IPS-NIHi7 (cell line): ENCODE data around the gene CELA2A.
"Not testable (repeated sequence)": the region's sequence is repeated elsewhere in the genome, so short reads cannot be mapped to it uniquely, and the experiment has no call there.

Experiments used
- DNase-seq: peaks from one replicate; pipeline ENCODE4 v3.0.0; 2012; ENCODE audit warnings: mixed read lengths; ENCODE audit errors: extremely low spot score

CELA2A gene

DNA sequence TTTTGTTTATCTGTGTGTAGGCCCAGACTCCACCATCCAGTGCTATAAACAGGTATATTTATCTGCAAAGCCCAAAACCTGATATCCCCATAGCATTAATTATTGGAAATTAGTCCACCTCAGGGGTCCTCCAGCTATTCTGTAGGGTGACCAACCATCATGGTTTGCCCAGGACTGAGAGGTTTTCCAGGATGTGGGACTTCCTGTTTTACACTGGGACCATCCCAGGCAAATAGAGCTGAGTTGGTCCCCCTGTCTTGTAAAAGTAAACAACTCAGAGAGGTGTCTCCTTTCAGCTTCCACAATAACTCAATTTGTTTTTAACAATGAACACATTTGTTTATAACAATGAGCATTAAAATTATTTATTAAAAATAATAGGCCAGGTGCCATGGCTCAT lies 11.6 kb downstream of the CELA2A start:
- DNase-seq = no peak

DNA sequence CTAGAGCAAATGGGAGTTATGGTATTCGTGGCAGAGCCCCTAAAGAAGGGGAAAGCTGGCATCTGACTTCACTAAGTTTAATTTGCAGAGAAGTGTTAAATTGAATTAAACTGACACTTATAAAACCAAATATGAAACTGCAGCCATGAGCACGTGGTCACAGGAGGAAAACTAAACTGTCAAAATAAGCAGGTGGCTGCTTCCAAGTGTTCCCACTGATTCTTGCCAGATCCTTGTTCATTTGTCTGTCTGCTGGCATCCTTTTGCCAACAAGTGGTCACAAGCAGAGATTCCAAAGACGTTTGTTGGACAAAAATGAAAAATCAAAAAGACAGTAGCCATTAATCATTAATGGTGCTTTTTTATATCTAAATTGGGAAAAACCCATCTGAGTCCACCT lies 12.8 kb downstream of the CELA2A start:
- DNase-seq = no peak

DNA sequence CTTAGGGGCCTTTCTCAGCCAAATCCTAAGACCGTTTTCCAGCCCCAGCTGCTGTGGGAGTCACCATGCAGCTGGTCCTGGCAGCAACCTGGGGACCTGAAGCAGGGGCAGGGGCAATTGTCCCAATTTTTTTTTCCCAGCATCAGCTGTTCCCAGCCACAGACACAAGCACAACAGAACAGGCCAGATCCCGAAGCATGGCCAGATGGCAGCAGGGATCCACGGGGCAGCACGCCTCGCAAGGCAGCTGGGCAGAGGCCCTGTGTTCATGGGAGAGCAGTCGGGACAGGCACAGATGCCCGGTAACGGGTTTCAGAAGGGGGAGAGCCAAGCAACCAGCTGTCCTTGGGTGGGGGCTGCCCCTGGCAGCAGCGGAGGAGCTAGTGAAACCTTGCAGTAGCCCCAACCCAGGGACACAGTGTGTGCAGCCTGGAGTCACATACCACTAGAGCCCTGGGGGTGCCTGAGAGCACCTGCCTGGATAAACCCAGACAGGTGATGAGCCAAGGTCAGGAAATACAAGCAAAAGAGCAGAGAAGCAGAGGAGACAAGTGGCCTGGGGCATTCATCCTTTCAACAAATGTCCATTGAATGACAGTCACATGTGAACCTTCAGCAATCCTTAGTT lies 13.4 kb downstream of the CELA2A start:
- not testable (repeated sequence) for DNase-seq

DNA sequence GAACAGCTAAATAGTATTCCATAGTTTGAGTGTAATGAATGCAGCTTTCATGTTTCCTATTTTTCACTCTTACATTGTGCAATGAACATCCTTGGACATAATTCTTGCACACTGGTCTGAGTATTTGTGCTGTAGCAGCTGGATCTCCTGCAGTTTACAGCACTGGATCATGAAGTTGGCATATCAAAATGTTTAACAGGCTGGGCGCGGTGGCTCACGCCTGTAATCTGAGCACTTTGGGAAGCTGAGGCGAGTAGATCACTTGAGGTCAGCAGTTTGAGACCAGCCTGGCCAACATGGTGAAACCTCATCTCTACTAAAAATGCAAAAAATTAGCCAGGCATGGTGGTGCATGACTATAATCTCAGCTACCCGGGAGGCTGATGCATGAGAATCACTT lies 14.5 kb downstream of the CELA2A start:
- not testable (repeated sequence) for DNase-seq

DNA sequence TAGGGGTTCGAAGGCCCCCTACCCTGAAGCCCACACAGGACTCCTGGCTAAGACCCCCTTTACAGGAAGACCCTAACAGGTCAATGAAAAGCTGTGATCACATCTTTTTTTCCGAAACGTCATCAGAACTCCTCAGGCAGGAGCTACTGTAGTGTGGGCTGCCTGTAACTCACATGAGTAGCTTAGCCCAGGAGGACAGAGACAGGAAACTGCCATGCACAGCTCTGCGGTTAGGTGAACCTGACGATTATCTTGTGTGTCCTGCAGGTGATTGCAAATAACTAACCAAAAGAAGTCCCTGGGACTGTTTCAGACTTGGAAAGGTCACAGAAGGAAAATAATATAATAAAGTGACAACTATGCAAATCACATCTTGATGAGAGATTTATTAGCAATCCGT lies 15.2 kb downstream of the CELA2A start:
- not testable (repeated sequence) for DNase-seq

DNA sequence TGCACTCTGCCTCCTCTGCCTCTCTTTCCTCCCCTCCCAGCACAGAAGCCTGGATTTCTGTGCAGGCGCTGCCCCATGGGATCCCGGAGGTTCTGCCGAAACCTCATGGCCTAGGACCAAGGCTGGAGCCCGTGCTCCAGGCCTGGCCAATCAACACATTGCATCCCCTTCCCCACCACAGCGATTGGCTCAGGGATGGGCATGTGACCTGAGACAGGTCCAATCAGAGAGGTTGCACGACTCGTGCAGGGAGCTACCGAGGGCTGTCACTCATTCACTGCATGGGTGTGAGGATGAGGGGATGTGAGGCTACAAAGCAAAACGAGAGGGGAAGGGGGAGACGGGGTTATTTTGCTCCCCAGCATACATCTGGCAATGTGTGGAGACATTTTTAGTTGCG lies 16.1 kb downstream of the CELA2A start:
- DNase-seq = peak; percentile 35

DNA sequence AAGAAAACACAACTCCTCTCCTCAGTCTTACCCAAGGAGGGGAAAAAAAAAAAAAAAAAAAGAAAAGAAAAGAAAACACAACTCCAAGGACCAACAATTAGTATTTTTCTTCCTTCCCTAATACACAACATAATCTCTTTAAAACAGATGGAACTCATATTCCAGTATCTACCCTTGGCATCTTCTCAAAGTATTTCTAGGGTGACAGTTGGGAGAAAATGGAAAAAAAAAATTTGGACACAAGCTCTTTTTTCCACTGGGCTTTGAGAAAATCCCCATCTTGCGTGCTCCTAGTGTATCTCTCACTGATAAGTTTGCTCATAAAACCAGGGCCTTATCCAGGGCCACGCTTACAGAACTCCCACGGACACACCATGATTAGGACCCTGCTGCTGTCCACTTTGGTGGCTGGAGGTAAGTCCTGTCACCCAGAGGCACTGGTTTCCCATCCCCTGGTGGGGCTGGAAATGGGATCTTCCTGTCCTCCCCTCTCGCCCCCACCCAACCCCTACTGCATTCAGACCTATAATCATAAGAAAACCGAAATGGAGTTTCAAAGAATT lies 19.3 kb downstream of the CELA2A start, which contains the start of gene CELA2B:
Gene CELA2B, plus strand, starts transcription at position 353 of the 563 bp plus-strand sequence. Its CDS starts 22 bp downstream, at position 375.
- DNase-seq = no peak

DNA sequence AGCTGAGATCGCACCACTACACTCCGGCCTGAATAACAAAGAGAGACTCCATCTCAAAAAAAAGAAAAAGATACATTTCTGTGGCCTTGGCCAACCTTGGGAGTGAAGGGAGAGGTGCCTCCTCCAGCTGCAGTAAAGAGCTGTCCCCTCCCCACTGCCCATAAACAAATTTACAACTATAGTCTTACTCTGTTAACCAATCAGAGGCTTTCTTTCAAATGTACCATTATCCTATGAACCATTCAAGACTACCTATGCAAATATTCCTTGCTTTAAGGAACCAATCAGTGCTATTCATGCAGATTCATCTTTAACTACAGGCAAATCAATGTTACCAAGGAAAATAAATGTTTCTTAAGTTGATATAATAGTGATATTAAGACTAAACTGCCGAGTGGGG lies 20.4 kb downstream of the CELA2A start:
- no peak for DNase-seq

DNA sequence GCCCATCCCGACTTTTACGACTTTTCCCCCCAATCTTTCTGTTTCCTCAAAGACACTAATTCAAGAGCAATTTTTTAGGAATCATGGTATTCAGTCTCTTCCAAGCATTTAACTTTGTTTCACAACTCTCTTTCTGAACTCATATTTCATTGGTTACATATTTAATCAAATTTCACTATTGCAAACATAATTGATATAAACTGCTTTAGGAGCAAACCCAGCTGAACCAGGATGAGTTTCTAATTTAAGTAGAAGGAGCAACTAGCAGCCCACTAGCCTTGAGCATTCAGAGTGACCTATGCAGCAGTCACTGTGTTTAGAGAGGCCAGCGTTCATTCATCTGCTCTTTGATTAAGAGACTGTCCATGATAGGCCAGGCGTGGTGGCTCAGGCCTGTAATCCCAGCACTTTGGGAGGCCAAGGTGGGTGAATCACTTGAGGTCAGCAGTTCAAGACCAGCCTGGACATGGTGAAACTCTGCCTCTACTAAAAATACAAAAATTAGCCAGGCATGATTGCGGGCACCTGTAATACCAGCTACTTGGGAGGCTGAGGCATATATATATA lies 21.2 kb downstream of the CELA2A start:
- DNase-seq = no peak

DNA sequence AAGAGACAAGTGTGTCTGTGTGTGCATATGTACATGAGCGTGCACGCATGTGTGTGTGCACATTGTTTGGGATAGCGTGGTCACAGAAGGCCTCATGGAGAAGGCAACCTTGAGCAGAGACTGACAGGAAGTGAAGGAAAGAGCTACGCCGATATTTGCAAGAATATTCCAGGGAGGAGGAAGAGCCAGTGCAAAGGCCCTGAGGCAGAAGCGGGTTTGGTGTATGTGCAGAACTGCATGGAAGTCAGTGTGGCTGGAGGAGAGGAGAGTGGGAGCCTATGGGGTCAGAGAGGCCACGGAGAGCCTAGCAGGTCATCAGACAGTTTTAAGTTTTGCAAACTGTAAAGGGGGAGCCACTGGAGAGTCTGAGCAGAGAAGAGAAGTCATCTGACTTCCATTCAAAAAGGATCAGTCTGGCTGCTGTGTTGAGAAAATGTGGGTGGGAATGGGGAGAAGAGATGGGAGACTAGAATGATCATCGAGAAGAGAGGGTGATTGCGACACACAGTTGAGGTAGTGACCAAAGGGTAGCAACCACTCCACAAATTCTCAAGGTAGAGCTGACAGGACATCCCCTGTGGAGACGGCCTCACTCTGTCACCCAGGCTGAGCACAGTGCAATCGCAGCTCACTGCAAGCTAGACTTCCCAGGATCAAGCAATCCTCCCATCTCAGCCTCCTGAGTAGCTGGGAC lies 23.3 kb downstream of the CELA2A start:
- DNase-seq = no peak

DNA sequence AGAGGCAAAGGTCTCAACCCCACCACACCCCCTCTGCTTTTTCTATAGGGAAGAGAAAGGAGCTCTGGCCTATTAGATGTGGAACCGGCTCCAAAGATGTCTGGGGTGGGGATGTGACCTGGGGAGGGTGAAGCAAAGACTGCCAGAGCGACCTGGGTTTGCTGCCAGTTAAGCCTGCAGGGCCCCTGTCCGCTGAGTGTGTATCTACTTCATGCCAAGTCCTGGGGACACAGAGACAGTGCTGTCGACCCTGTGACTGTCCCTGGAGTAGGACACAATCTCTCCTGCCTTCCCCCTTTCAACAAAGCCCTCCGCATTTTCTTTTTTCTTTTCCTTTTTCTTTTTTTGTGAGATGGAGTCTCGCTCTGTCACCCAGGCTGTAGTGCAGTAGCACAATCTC lies 25.9 kb downstream of the CELA2A start:
- DNase-seq = not testable (repeated sequence)

DNA sequence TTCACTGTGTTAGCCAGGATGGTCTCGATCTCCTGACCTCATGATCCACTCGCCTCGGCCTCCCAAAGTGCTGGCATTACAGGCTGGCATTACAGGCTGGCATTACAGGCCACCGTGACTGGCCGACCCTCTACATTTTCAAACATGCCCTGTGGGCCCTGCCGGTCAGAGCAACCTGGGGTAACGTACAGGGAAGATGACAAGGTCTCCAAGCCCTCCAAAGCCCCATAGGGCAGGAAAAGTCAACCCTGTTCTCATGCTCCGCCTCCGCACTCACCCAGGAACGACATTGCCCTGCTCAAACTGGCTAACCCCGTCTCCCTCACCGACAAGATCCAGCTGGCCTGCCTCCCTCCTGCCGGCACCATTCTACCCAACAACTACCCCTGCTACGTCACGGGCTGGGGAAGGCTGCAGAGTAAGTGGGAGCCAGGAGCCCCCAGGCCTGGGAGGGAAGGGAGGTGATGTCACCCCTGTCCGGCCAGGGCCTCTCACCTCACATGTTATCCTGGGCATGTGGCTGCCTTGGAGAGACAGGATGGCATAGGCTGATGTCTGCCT lies 26.5 kb downstream of the CELA2A start:
- DNase-seq = not testable (repeated sequence)

DNA sequence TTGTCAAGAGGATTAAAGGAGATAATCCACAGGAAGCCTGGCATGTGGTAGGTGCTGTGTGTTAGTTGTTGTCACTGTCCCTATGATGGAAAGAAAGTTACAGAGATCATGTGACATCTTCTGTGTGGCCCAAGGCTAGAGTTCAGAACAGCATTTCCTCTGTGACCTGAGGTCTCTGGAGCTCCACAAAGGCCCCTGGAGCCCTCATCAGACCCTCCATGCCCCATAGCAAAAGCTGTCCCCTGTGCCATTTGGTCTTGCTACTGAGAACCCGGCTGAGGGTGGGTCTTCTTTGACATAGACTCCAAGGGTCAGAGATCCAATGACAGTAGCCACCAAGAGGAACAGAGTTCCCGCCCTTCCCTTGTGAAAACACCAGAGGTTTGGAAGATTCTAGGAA lies 27.4 kb downstream of the CELA2A start:
- no peak for DNase-seq

DNA sequence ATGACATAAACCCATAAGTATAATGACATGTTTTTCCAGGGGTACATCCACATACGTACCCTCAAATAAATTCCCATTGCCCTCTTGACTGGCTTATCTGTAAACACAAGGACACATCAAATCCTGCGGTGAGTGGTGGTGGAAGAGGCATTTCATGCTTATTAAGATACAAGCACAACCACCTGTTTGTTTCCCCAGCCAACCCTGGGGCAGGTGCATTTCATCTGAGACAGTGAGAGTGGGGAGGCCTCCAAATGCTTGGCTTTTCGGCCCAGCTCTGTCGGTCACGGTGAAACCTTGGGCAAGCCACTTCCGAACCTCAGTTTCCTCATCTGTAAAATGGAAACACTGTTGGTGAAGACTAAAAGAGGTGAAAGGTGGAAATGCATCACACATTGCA lies 27.9 kb downstream of the CELA2A start:
- not testable (repeated sequence) for DNase-seq

DNA sequence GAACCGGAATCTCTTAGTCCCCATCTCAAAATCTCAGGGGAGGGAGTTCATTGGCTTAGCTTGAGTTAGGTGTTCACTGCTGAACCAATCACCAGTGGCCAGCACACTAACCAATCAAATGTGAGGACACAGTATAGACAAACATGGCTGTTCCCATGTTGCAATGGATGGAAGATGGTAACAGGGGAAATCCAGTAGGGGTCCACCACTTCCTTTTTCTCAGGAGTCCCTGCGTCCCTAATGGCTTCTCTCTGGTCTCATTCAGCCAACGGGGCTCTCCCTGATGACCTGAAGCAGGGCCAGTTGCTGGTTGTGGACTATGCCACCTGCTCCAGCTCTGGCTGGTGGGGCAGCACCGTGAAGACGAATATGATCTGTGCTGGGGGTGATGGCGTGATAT lies 29.1 kb downstream of the CELA2A start:
- no peak for DNase-seq

DNA sequence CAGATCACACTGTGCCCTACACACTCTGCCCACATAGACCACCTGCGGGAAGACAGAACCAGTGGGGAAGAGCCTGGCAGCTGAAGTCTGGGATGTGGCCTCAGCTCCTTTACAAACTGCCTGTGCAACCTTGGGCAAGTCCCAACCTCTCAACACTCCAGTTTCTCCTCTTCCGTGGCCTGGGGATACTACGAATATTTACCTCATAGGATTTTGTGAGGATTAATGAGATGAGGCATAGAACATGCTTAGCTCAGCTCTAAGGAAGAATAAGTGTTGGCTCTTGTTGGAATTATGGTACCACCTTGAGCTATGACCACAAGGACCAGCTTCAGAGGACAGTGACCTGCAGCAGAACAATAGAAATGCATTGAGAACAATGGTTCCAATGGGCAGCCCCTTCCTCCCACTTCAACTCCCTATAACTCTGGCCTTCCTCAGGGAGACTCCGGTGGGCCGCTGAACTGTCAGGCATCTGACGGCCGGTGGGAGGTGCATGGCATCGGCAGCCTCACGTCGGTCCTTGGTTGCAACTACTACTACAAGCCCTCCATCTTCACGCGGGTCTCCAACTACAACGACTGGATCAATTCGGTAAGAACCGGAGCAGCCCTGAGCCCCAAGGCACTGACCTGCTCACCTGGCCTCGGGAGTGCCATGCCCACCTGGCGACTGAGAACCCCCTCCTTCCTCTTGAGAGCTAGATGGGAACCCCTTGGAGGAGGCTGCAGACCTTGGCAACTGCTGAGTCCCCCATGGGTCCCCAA lies 30.5 kb downstream of the CELA2A start:
- not testable (repeated sequence) for DNase-seq

DNA sequence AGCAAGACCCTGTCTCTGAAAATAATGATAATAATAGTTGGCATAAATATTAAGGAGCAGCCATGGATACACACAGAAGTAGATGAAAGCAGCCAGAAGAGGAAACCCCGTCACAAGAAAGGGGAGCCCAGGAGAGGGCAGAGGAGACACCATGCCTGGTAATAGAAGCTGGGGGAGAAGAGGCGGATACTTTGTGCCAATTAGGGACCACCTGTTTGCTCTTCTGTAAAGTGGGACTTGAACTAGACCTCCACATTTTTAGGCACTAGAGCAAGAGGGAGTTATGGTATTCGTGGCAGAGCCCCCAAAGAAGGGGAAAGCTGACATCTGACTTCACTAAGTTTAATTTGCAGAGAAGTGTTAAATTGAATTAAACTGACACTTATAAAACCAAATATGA lies 31.8 kb downstream of the CELA2A start:
- DNase-seq = no peak

DNA sequence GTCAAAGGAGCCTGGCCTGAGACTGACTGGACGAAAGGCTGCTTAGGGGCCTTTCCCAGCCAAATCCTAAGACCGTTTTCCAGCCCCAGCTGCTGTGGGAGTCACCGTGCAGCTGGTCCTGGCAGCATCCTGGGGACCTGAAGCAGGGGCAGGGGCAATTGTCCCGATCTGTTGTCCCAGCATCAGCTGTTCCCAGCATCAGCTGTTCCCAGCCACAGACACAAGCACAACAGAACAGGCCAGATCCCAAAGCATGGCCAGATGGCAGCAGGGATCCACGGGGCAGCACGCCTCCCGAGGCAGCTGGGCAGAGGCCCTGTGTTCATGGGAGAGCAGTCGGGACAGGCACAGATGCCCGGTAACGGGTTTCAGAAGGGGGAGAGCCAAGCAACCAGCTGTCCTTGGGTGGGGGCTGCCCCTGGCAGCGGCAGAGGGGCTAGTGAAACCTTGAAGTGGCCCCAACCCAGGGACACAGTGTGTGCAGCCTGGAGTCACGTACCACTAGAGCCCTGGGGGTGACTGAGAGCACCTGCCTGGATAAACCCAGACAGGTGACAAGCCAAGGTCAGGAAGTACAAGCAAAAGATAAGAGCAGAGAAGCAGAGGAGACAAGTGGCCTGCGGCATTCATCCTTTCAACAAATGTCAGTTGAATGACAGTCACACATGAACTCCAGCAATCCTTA lies 32.7 kb downstream of the CELA2A start:
- no peak for DNase-seq

DNA sequence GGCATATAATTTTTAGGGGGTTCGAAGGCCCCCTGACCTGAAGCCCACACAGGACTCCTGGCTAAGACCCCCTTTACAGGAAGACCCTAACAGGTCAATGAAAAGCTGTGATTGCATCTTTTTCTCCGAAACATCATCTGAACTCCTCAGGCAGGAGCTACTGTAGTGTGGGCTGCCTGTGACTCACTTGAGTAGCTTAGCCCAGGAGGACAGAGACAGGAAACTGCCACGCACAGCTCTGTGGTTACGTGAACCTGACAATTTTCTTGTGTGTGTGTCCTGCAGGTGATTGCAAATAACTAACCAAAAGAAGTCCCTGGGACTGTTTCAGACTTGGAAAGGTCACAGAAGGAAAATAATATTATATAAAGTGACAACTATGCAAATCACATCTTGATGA lies 34.5 kb downstream of the CELA2A start:
- DNase-seq = not testable (repeated sequence)

DNA sequence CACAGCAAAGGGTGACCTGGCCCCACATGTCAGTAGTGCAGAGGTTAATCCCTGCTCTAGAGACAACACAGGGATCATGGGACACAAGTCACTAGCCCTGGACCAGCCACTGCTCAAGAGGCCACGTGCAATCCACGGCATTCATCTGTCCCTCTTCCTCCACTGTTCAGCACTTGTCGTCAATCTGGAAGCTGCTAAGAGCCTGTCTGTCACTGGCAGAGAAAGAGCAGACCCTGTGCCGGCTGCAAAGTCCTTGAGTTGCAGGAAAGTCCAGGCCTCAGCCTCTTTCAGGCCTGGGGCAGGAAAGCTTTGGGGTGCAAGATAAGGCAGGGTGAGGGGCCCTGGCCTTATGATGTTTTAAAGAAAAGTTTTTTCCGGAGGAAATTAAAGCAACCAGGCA lies 36.1 kb downstream of the CELA2A start:
- no peak for DNase-seq

DNA sequence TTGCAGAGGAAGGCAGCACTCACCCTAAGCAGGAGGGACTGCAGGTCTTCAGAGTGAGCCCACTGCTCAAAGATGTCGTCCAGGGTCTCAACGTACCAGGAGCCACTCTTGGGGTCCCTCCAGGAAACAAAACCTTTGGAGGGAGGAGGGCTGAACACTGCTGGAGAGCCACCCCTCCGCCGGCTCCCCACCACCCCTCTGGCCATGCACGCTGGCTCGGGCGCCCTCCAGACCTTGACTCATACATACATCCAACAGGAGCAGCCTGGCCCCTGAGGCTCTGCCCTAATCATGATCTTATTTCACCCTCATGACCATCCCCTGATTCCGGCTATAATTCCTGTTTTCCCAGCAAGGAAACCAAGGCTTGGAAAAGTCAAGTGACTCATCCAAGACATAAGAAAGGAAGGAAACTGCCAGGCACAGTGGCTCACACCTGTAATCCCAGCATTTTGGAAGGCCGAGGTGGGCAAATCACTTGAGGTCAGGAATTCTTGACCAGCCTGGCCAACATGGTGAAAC lies 37.4 kb downstream of the CELA2A start:
- no peak for DNase-seq
